Fibroblast of lung (primary cell): ENCODE measurements around the gene RIMS1.

Experiments used
- CTCF ChIP-seq, 2 donors: IDR thresholded peaks in 1 of 2; conservative IDR thresholded peaks in 1 of 2; 1 replicate in 1 of 2; 2 replicates in 1 of 2; pipeline ENCODE4 v1.5.1; 2011 to 2012; ENCODE audit warnings: low read length in 2 of 2, control low read depth in 1 of 2, inconsistent platforms in 1 of 2, low read depth in 1 of 2, mild to moderate bottlenecking in 1 of 2
- EZH2 ChIP-seq: IDR thresholded peaks from 2 replicates; pipeline ENCODE4 v1.5.1; 2012; ENCODE audit warnings: low read length, control low read depth, mild to moderate bottlenecking; ENCODE audit errors: missing control alignments

- TF ChIP-seq CTCF (conservative IDR thresholded peaks at IDR 0.05 in 1 of 2, IDR thresholded peaks at IDR 0.05 in 1 of 2; ENCODE audit: low read depth in 1 of 2, low read length in 2 of 2) (no peak), EZH2 (no peak)
Measured at GRCh38 chr6:72037006-72037405, 150.7 kb downstream of the RIMS1 start.
